OCI-LY1 (cell line): ENCODE results near the gene DYRK3.

Experiments used
- H2AFZ ChIP-seq: fragments of 200-600 bp; sonication (generic), shearing (Covaris generic); 2 replicates; pipeline ENCODE4 v1.6.0; 2014; ENCODE audit warnings: antibody characterized with exemption, mild to moderate bottlenecking, low read length
- H3F3A ChIP-seq: fragments of 200-600 bp; sonication (generic), shearing (Covaris generic); 2 replicates; pipeline ENCODE4 v1.6.0; 2014; ENCODE audit warnings: mild to moderate bottlenecking, antibody characterized with exemption, low read length, moderate library complexity; ENCODE audit not compliant: insufficient read depth
- H3K27ac ChIP-seq: fragments of 200-600 bp; sonication (generic); 2 replicates; pipeline ENCODE4 v1.5.1; 2014; ENCODE audit warnings: low read length, mixed run types, mild to moderate bottlenecking, low read depth; ENCODE audit not compliant: poor library complexity, severe bottlenecking
- H3K27me3 ChIP-seq: fragments of 200-600 bp; sonication (generic); 2 replicates; pipeline ENCODE4 v1.6.0; 2014; ENCODE audit warnings: antibody characterized with exemption, mild to moderate bottlenecking, low read length, moderate library complexity; ENCODE audit not compliant: insufficient read depth
- H3K36me3 ChIP-seq: fragments of 200-600 bp; sonication (generic); 2 replicates; pipeline ENCODE4 v1.6.1; 2014; ENCODE audit warnings: mild to moderate bottlenecking, antibody characterized with exemption, low read length, moderate library complexity, mixed read lengths; ENCODE audit not compliant: insufficient read depth
- H3K4me1 ChIP-seq: fragments of 200-600 bp; sonication (generic); 2 replicates; pipeline ENCODE4 v1.5.1; 2014; ENCODE audit warnings: mild to moderate bottlenecking, low read length, moderate library complexity; ENCODE audit not compliant: insufficient read depth, severe bottlenecking
- H3K4me2 ChIP-seq: fragments of 200-600 bp; sonication (generic), shearing (Covaris generic); 2 replicates; pipeline ENCODE4 v1.6.1; 2014; ENCODE audit warnings: low read length
- H3K4me3 ChIP-seq: fragments of 200-600 bp; sonication (generic); 2 replicates; pipeline ENCODE4 v1.5.1; 2014; ENCODE audit warnings: low read length, low read depth, mild to moderate bottlenecking, mixed read lengths; ENCODE audit not compliant: poor library complexity, severe bottlenecking
- H3K79me2 ChIP-seq: fragments of 200-600 bp; shearing (Covaris generic); 2 replicates; pipeline ENCODE4 v1.6.1; 2016; ENCODE audit warnings: mixed run types, low read length, mixed read lengths; ENCODE audit not compliant: insufficient read depth
- H3K9ac ChIP-seq: fragments of 200-600 bp; sonication (generic), shearing (Covaris generic); 2 replicates; pipeline ENCODE4 v1.6.1; 2014; ENCODE audit warnings: mild to moderate bottlenecking, low read length, mixed read lengths
- H3K9me2 ChIP-seq: fragments of 200-600 bp; sonication (generic), shearing (Covaris generic); 2 replicates; pipeline ENCODE4 v1.6.1; 2014; ENCODE audit warnings: low read depth, mild to moderate bottlenecking, low read length, mixed read lengths
- H3K9me3 ChIP-seq: fragments of 200-600 bp; shearing (Covaris generic); 2 replicates; pipeline ENCODE4 v1.6.1; 2014; ENCODE audit warnings: low read length, mixed read lengths
- H4K20me1 ChIP-seq: fragments of 200-600 bp; sonication (generic), shearing (Covaris generic); 2 replicates; pipeline ENCODE4 v1.6.0; 2016; ENCODE audit warnings: mild to moderate bottlenecking, low read length; ENCODE audit not compliant: insufficient read depth
- EZH2 ChIP-seq: fragments of 200-600 bp; sonication (generic), shearing (Covaris generic); IDR thresholded peaks from 2 replicates; pipeline ENCODE4 v1.8.0; 2017; ENCODE audit warnings: borderline replicate concordance, mixed run types, mild to moderate bottlenecking, antibody characterized with exemption, low read length, moderate library complexity, mixed read lengths
- TF ChIP-seq, protein P1 (sequence below): fragments of 200-600 bp; sonication (generic), shearing (Covaris generic); IDR thresholded peaks from 2 replicates; pipeline ENCODE4 v1.5.1; 2017; ENCODE audit warnings: mild to moderate bottlenecking, antibody characterized with exemption, low read length, moderate library complexity, mixed read lengths

DYRK3 gene

DNA sequence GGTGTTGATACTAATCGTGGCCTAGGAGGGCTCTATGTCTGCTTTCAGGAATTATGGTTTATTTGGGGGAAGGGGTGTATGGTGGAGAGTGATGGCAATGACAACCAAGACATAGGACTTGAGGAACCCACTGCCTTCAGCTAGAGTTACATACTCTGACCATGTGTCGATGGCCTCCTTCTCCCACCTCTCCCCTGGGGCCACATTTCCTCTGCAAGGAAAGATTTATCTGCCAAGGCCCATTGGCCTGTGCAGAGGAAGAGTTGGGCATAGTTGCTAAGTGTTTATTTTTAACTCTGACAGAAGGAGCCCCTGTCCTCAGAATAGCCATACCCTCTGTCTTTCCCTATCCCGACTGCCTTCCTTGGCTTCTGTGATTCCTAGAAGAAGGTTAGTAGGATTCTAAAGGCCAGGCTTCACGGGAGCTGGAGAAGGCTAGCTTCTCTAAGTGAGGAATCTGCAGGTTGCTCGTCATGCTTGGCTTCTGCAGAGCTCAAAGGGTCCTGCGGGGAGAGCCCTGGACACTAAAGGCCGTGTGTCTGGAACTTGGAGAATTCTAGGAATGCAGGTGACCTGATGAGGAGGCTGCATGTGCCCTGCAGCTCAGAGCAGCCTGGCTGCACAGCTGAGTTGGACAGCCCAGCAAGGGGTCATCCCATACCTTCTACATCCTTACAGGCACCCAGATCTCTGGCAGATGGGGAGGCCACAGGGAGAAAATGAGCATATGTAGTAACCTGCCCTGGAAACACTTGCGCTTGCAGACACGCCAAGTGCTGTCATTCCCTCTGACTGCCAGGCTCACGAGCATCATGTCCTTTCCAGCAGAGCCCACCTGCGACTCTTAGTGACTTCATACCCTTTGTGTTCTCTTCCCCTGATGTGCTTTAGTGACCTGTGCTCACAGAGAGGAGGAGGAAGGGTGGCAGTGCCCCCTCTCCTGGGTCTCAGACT is 59.1 kb downstream of the DYRK3 start:
- H3K4me3 ChIP-seq = no peak overlapping the region
- peaks cover 4% of the 10 kb centered on the region; the same call in 1 of the 2 replicates for H3K36me3 ChIP-seq
- H3K79me2 ChIP-seq = no peaks in the 10 kb centered on the region
- H3K9me2 ChIP-seq = no peaks in the 10 kb centered on the region
- H4K20me1 ChIP-seq = no peaks in the 10 kb centered on the region; the same call in 1 of the 2 replicates
- H2AFZ ChIP-seq = no peak overlapping the region
- H3K9me3 ChIP-seq = no peaks in the 10 kb centered on the region
- TF ChIP-seq, protein P1, sequence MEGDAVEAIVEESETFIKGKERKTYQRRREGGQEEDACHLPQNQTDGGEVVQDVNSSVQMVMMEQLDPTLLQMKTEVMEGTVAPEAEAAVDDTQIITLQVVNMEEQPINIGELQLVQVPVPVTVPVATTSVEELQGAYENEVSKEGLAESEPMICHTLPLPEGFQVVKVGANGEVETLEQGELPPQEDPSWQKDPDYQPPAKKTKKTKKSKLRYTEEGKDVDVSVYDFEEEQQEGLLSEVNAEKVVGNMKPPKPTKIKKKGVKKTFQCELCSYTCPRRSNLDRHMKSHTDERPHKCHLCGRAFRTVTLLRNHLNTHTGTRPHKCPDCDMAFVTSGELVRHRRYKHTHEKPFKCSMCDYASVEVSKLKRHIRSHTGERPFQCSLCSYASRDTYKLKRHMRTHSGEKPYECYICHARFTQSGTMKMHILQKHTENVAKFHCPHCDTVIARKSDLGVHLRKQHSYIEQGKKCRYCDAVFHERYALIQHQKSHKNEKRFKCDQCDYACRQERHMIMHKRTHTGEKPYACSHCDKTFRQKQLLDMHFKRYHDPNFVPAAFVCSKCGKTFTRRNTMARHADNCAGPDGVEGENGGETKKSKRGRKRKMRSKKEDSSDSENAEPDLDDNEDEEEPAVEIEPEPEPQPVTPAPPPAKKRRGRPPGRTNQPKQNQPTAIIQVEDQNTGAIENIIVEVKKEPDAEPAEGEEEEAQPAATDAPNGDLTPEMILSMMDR = no peak
- TF ChIP-seq EZH2 = no peak
- no peaks in the 10 kb centered on the region for H3K27me3 ChIP-seq
- H3K9ac ChIP-seq = no peak overlapping the region
- no peak overlapping the region for H3K4me2 ChIP-seq
- H3K4me1 ChIP-seq = no peaks in the 10 kb centered on the region
- H3K27ac ChIP-seq = no peak overlapping the region
- H3F3A ChIP-seq = no peaks in the 10 kb centered on the region

GRCh38 chr1:206695733-206696132 is 60.4 kb downstream of the DYRK3 start:
- no peaks in the 10 kb centered on the region for H3K9me2 ChIP-seq
- H3K9ac ChIP-seq = no peak overlapping the region
- no peaks in the 10 kb centered on the region; the same call in 1 of the 2 replicates for H4K20me1 ChIP-seq
- H3K4me3 ChIP-seq = no peak overlapping the region
- H3F3A ChIP-seq = no peaks in the 10 kb centered on the region
- H3K27me3 ChIP-seq = no peaks in the 10 kb centered on the region
- H3K27ac ChIP-seq = no peak overlapping the region
- peaks cover 4% of the 10 kb centered on the region; the same call in 1 of the 2 replicates for H3K36me3 ChIP-seq
- H3K79me2 ChIP-seq = no peaks in the 10 kb centered on the region
- no peaks in the 10 kb centered on the region for H3K9me3 ChIP-seq
- no peaks in the 10 kb centered on the region for H3K4me1 ChIP-seq
- TF ChIP-seq, protein P1 = no peak
- no peak for TF ChIP-seq EZH2
- no peak overlapping the region for H2AFZ ChIP-seq
- H3K4me2 ChIP-seq = no peak overlapping the region

DNA sequence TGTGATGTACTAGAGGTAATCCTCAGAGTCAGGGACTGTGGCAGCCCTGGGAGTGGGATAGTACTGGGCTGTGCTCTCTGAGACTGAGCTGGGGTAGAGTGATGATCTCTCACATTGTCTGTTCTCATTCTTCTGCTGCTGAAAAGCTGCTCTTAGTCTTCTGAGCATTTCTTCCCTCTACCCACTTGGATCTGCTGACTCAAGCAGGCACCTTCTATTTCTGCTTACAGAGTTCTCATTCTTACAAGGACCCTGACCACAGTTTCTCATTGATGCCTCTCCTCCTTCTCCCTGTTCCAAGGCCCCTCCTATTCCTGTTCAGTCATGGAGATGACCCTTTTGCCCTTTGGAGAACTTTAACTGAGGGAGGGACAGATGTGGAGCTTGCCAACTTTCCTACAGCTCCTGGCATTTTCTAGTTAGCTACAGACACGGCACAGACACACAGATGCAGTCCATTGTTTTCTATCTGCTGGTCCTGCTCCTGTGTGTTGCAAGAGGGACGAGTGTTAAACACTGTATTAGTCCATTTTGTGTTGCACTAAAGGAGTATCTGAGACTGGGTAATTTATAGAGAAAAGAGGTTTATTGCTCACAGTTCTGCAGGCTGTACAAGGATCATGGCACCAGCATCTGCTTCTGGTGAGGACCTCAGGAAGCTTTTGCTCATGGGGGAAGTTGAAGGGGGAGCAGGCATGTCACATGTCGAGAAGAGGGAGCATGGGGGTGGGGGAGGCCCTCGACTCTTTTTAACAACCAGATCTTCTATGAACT is 61.7 kb downstream of the DYRK3 start:
- Histone ChIP-seq H3K27ac (no peak overlapping the region), H3K4me1 (no peaks in the 10 kb centered on the region), H3K79me2 (no peaks in the 10 kb centered on the region), H3K9ac (no peak overlapping the region), H3K4me2 (no peak overlapping the region), H3K36me3 (peaks cover 4% of the 10 kb centered on the region; the same call in 1 of the 2 replicates), H4K20me1 (no peaks in the 10 kb centered on the region; the same call in 1 of the 2 replicates), H2AFZ (no peak overlapping the region), H3K4me3 (no peak overlapping the region), H3K9me3 (no peaks in the 10 kb centered on the region), H3K27me3 (no peaks in the 10 kb centered on the region), H3F3A (no peaks in the 10 kb centered on the region), H3K9me2 (no peaks in the 10 kb centered on the region)
- TF ChIP-seq, protein P1 = no peak
- TF ChIP-seq EZH2 = no peak
